ENCODE results near the gene CST4.
A peak's percentile ranks its signal among the peaks of the same experiment; 100 is the strongest.
"Not testable (repeated sequence)": the region's sequence is repeated elsewhere in the genome, so short reads cannot be mapped to it uniquely, and the experiment has no call there.

CST4 gene, protein sequence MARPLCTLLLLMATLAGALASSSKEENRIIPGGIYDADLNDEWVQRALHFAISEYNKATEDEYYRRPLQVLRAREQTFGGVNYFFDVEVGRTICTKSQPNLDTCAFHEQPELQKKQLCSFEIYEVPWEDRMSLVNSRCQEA
- 0 to 0.55 (median 0) reads per million in 17 experiments for total RNA-seq

DNA sequence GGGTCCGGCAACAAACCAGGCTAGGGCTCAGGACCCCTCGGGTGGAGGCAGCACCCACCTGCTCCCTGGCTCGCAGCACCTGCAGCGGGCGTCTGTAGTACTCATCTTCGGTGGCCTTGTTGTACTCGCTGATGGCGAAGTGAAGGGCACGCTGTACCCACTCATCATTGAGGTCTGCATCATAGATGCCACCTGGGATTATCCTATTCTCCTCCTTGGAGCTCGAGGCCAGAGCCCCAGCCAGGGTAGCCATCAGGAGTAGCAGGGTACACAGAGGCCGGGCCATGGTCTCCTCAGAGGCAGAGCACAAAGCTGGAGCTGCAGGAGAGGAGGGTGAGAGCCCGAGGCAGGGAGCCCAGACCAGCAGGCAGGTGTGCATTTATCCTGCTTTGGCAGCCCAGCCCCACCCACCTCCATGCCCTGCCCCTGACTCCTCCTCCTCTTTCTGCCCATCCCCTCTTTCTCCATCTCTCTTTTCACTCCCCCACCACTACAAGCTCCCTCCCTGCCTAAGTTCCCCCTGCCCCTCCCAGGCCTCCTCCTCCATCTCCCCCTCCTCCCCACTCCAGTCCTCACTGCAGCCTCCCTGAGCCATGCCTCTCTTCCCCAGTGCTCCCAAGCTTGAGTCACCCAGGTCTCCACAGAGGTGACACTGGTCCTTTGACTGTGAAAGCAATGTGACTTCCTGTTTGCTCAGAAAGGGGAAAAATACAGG, at the start of gene CST4:
Gene CST4 (minus strand): TSS at position 355 of the 715 bp plus-strand sequence. CDS start 69 bp downstream, at position 286.
- not testable (repeated sequence) for DNase-seq

DNA sequence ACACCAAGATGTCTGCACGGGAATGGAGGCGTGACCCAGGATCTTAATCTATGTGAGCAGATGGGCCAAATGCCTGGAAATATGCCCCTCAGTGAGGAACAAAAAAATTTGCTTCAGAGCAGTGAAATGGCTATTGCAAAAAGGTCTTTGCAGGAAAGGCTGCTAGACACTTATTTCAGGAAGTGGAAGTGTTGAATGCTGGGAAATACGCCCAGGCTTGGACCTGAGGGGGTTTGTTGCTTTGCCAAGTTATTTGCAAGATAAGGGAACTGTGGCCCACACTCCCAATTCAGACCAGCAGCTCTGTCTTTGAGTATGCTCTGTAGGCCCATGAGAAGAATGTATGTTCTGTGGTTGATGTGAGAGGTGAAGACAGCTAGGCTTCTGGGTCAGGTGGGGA, 46.6 kb upstream of the CST4 start:
- peak in 2 of 4 experiments; percentile 45 to 70 for DNase-seq

DNA sequence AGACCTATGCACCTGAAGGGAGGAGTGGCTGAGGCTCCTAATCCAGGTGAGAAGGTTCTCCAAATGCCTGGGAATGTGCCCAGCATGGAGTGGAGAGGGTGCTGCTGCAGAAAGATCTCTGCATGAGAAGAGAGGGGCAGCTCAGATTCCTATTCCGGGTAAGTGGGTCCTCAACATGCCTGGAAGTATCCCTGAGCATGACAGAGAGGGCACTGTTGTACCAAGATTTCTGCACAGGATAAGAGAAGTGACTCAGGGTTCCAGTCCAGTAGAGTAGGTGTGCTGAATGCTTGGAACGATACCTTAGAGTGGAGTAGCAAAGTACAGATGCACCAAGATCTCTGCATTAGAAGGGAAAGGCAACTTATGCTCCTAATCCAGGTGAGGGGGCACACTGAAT, 46.1 kb upstream of the CST4 start:
- not testable (repeated sequence) for DNase-seq

DNA sequence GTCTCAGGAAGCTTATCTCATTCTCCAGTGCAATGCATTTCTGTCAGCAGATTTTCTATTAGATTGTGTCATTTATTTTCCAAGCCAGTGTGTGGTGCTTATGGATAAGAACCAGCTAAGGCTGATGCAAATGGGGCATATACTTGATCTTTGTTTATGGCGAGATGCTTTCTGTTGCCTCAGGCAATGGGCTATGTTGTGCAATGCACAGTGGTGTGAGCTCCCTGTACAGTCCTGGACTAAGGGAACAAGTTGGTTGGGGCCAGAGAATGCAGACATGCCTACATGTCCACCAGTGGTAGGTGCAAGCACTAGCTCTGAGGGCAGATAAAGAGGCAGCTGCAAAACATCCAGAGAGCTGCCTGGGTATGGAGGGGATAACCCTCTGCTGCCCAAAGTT, 45.6 kb upstream of the CST4 start:
- not testable (repeated sequence) for DNase-seq

DNA sequence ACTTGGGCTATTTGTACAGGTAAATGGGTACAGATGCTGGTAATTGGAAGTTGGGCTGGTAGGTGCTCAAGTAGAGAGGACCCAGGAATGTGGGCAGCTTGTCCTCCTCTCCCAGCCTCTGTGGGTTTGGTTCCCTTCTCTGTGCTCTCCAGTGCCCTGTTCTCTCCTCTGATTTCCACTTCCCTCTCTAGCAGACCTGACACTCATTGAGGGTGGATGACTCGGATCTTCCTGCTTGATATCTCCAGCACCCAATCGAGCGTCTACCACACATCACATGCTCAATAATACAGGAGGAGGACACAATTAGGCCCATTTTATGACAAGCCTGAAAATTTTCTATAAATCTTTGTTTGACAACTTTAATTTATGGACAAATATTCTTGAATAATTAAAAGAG, 38.2 kb upstream of the CST4 start:
- DNase-seq, result peak; percentile 8 to 32 (median 24)

DNA sequence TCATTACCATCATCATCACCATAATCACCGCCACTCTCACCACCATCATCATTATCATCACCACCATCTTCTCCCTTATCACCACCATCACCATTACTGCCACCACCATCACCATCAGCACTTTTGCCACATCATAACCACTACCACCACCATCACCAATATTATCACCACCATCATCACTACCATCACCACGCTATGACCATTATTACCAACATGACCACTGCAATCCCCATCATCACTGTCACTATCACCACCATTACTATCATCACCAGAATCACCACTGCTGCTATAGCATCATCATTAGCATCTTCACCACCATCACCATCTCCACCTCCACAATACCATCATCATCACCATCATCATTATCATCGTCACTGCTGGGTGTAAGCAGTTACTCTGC, 36.3 kb upstream of the CST4 start:
- no peak for DNase-seq

DNA sequence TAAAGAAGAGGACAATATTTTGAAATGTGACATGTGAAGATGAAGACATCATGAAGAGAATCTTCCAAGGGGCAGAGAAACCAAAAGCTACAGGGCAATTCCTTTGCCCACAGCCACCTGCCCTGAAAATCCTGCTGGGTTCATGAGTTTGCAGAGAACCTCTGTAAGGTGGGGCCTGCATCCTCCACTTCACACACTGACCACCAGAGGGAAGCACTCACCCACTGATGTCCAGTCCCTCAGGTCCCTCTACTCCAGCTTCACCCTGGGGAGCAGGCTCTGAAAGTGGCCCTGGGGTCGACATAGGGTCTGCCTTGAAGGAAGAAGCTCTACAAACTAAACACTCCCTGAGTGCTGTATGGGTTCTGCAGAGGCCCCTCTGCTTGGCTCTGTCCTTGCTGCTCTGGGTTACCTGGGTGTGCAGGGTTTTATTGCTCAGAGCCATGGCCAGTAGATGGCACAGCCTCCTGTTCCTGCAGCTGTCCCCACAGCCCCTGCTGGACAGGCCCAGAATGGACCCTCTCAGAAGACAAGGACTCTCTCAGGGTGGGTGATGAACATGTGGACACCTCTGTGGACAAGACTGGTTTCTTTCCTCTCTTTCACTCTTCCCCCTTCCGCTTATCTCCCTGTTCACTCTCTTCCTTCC, 34.9 kb upstream of the CST4 start:
- peak; percentile 22 to 54 (median 34) for DNase-seq

DNA sequence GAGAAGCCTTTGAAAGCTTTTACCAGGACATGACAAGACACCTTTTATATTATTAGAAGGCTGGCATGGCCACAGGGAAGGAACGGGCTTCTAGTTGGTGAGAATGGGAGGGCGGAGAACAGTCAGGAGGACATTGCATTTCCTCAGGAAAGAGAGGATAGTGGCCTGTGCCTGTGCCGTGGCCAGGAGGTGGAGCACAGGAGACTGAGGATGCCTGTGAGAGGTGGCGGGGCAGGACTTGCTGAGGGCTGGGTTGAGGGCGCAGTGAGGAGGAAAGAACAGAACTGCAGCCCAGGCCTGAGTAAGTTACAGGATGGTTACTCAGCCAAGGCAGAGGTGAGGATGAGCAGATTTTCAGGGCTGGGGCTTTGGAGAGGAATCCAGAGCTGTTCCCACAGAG, 34.0 kb upstream of the CST4 start:
- not testable (repeated sequence) for DNase-seq

DNA sequence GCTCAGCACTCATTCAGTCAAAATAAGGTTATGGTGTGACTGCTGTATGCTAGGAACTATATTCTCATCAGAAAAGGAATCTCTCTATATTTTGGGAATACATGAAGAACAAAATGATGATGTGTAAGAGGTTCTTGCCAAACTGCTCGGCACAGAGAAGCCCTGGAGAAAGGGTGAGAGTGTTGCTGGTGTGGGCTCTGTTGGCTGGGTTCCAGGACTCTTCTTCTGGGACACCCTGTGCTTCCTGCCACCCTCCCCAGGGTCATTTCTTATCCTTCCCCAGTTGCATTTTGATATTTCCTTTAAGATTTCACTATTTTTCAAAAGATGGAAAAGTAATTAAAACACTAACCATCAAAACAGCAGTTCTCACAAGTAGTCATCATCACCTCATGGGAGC, 33.1 kb upstream of the CST4 start:
- DNase-seq, result no peak

DNA sequence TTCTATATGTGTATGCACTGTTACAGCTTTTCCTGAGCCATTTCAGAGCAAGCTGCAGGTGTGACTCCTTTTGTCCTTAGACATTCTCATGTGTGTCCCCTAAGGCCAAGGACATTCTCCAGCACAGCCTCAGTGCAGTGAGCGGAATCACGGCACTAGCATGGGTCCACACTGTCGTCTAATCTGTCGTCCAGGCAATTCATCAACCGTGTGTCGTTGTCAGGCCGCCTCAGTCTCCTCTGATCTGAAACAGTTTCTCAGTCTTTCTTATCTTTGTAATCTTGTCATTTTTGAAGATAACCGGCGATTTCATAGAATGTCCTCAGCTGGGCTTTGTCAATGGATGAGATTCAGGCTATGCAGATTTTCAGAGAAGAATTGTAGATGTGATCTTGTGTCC, 30.5 kb upstream of the CST4 start:
- not testable (repeated sequence) for DNase-seq

DNA sequence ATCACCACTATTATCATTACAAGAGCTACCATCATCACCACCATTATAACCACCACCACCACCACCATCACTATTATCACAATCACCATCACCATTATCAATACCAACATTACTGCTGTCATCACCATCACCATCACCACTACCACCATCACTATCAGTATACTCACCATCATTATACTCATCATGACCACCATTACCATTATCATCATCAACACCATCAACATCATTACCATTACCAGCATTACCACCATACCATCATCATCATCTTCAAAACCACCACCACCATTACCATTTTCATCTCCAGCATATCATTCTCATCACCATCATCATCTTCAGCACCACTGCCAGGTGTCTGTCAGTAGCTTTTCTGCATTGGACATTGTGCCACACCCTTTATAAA, 22.9 kb upstream of the CST4 start:
- DNase-seq, result not testable (repeated sequence)

DNA sequence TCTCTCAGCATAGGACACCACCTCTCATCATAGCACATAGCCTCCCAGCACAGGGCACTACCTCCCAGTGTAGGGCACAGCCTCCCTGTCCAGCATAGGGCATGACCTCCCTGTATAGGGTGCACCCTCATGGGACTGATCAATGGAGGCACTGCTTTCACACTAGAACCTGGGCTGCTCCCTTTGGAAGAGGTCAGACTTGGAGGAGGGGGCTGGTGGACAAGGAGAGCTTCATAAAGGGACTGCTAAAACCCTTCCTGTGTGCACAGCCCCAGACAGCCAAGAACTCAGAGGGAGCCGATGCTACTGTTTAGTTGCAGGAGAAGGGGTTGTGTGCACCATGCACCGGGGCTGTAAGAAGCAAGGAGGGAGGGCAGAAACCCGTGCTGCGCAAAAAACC, 21.9 kb upstream of the CST4 start:
- no peak for DNase-seq

DNA sequence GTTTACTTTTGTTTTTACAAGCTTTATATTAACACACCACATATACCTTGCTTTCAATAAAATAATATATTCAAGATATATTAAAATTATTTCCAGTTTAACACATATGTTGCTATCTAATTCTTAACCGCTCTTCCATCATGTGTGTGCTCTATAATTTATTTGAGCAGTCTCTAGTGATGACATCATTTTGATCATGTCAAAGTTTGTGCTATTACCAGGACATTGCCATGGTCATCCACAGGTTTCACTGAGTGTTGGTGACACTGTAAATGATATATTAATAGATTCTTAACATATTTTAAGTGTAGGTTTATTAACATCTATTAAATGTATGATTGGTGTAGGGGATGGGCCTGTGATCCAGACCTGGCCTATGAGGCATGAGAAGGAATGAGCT, 17.1 kb upstream of the CST4 start:
- DNase-seq, result no peak

DNA sequence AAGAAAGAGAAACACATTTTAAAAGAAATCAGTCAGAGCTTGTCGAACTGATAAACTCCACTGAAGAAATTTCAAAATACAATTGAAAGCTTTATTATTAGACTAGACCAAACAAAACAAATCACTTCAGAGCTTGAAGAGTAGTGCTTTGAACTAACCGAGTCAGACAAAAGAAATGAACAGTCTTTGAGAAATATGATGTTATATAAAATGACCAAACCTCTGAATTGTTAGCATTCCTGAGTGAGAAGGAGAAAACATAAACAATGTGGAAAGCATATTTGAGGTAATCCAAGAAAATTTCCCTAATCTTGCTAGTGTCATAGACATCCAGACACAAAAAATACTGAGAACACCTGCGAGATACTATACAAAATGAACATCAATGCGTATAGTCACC, 13.2 kb upstream of the CST4 start:
- no peak for DNase-seq

DNA sequence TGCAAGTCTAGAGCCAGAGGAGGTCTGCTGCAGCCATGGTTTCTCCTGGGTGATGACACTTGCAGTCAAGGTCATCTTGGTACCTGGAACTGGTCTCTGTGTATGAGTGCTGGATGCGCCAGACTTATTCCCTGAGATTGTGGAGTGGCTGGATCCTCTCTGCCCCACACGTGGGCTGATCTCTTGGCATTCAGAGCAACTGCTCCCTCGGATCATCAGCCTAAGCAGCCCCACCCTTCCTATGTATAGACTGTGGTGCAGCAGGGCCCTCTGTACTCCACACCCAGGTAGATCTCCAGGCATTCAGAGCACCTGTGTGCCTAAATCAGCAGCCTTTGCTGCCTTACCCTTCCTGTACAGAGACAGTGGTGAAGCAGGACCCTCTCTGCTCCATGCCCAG, 12.1 kb upstream of the CST4 start:
- DNase-seq, result no peak

DNA sequence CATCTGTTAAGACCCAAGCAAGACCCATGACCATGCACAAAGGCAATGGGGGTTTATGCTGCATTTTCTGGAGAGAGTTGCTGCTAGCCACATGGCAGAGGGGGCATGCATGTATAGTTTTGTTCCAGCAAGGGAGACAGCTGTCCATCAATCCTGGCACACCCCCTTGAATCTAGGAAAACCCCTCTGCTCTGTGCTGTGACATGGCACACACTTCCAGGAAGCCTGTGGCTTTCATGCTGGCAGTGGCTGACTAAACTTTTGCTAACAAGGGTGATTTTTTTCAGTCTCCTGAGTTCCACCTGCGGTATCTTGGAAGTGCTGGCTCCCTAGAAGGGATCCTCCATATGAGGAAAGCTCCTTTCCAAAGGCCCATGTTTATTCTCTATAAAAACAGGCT, 9.1 kb upstream of the CST4 start:
- no peak for DNase-seq

DNA sequence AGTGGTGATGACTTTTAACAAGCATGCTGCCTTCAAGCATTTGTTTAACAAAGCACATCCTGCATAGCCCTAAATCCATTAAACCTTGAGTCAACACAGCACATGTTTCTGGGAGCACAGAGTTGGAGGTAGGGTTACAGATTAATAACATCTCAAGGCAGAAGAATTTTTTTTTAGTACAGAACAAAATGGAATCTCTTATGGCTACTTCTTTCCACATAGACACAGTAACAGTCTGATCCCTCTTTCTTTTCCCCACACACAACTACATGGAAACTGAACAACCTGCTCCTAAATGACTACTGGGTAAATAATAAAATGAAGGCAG, 6.2 kb upstream of the CST4 start:
- not testable (repeated sequence) for DNase-seq

DNA sequence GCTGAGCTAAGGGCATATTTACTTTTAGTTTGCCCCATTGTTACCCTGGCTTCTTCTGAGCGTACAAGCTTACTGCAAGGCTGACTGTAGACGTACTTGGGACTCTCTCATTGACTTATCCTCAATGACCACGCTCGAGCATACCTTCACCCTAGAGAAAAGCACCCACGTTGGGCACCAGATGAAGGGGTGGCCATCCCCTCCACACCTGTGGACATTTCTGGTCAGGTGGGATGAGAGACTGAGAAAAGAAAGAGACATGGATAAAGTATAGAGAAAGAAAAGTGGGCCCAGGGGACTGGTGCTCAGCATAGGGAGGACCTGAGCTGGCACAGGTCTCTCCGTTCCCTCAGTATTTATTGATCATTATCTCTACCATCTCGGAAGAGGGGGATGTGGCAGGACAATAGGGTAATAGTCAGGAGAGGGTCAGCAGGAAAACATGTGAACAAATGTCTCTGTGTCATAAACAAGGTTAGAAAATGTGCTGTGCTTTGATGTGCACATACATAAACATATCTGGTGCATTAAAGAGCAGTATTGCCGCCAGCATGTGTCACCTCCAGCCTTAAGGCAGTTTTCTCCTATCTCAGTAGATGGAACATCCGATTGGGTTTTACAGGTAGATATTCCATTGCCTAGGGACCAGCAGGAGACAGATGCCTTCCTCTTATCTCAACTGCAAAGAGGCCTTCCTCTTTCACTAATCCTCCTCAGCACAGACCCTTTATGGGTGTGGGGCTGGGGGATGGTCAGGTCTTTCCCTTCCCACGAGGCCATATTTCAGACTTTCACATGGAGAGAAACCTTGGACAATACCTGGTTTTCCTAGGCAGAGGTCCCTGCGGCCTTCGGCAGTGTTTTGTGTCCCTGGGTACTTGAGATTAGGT, 5.6 kb upstream of the CST4 start:
- not testable (repeated sequence) for DNase-seq

DNA sequence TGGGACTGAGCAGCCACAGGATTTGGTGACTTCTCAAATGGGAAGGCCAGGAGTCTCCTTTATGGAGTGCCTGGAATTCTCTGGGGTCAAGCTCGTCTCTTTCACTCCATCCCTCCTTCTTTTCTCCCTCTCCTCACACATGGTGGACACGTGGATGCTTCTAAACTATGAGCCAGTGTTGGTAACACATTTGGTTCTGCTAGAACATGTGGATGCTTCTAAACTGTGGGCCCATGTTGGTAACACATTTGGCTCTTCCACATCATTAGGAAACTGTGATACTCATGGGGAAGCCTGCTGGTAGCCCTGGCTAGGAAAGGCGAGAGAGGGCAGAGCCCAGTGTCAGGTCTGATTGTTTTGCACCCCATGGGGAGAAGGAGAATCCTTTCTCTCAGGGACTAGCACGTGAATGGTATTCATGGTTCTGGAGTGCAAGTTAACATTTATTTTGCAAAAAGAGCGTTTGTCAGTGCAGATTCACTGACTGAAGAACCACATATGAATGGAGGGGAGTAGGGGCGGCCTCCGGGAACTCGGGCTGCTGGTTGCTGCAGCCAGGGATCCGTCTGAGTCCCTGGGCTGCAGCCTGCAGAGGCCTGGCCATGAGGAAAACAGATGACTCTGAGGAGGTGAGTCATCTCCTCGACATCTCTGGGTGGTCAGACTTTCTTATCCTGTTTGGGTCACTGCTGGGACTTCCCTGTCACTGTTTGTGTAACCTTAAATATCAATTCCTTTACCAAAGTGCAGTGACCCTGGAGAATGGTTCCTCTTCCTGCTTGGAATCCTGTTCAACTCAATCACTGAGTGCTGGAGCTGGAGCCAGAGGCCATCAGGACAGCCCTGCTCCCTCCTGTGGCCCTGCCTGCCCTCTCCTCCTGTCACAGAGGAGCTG, 4.1 kb upstream of the CST4 start:
- DNase-seq, result peak; percentile 48 to 72 (median 62)

DNA sequence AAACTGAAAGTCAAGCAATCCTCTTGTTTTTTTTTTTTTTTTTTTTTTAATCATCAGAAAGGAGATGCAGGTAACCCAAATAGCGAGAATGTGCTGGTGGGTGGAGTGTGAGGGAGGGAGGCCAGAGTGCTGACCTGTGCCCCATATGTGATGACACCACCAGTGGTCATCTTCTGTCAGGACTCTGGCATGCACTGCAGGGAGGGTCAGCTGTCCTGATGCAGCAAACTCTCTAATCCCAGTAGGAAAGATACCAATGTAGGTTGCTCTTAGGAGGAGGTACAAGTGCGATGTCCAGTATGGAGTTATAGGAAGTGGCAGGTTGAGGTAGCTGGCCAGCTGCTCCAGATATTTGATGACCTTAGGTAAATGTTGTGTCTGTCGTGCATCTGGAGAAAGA, 2.8 kb upstream of the CST4 start:
- DNase-seq, result no peak

DNA sequence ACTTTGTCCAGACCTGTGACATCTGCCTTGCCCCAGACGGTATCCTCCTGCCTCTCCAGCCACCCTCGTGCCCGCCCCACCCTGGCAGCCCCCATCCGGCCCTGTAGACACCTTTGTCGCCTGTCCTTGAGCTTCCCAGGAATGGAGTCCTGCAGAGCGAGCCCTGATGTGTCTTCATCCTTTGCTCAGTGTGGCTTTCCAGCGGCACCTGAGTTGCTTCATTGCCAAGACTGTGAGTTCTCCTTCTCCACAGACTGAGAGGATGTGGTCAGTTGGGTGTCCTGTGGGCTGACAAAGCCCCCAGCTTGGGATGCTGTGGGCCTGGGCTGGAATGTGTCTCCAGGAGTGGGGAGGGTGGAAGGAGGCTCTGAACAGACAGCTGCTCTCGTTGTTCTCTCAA, 1.7 kb upstream of the CST4 start:
- DNase-seq, result no peak

DNA sequence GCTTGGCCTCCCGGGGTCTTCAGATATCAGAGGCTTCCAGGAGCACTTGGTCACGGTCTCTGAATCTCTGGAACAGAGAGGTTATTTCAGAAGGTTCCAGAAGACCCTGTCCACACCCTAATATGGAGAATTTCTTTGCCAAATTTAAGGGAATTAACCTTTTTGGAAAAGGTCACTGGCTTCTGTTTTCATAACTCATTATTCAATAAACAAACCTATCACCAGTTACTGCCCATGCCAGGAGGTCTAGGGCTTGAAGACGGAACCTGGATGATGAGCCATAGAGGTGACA, 507 bp upstream of the CST4 start:
- no peak for DNase-seq

All from suppressor macrophage (primary cell).